Measurements from ENCODE around the gene AGPAT2. TPM values are rescaled to one million over a fixed set of nuclear protein-coding genes. Genes with fewer than 3 reads are reported as not detected.

The AGPAT2 gene
- total RNA-seq, 2 donors from 2014 or later, result 33.4 to 39.8 TPM

DNA sequence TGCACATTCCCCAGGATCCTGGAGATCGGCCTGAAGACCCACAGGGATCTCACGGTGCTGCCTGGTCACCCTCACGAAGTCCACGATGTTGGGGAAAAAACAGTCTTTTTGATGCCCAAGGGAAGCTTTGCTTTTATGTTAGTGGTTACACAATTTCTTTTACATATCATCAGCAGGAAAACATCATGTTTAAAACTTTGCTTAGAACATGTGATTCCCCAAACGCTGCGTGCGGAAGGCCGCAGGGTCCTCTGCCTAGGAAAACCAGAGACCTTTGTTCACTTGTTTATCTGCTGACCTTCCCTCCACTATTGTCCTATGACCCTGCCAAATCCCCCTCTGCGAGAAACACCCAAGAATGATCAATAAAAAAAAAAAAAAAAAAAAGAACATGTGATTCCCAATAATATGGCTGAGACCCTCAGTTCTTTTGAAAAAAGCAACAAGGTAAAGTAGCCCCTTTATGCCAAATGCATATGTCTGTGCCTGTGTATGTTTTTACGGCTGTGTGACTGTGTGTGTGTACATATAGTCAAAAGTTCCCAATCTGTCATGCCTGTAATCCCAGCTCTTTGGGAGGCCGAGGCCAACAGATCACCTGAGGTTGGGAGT is 11.5 kb upstream of the AGPAT2 start:
- TF ChIP-seq, protein P1, sequence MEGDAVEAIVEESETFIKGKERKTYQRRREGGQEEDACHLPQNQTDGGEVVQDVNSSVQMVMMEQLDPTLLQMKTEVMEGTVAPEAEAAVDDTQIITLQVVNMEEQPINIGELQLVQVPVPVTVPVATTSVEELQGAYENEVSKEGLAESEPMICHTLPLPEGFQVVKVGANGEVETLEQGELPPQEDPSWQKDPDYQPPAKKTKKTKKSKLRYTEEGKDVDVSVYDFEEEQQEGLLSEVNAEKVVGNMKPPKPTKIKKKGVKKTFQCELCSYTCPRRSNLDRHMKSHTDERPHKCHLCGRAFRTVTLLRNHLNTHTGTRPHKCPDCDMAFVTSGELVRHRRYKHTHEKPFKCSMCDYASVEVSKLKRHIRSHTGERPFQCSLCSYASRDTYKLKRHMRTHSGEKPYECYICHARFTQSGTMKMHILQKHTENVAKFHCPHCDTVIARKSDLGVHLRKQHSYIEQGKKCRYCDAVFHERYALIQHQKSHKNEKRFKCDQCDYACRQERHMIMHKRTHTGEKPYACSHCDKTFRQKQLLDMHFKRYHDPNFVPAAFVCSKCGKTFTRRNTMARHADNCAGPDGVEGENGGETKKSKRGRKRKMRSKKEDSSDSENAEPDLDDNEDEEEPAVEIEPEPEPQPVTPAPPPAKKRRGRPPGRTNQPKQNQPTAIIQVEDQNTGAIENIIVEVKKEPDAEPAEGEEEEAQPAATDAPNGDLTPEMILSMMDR (conservative IDR thresholded peaks at IDR 0.05), result no peak
- H3K4me3 Mint-ChIP-seq, result no peak overlapping the region
- WGBS, 2 experiments (ENCODE audit: insufficient coverage in 1 of 2, insufficient read length in 1 of 2), result 96% methylated on average over 5 to 10 of the region's 11 CpGs

DNA sequence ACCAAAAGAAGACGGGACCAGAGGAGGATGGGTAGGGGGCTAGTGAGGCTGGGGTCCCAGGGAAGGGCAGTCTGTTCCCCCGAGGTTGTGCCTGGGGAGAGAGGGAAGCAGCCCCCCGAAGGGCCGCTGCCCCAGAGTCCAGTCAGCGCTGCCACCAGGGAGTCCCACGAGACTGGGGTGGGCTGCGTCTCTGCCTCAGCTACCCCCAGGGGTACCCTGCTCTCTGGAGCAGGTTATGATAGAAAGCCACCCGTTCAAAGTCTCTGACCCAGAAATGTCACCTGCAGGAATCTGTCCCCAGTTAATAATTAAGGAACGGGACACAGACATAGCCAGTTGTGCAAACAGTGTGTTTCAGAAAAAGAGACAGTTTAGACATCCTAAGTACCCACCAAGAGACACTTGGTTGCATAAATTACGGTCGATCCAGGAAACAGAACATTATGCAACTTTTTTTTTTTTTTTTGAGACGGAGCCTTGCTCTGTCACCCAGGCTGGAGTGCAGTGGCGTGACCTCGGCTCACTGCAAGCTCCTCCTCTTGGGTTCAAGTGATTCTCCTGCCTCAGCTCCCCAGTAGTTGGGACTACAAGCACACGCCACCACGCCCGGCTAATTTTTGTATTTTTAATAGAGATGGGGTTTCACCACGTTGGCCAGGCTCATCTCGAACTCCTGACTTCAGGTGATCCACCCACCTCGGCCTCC is 10.7 kb upstream of the AGPAT2 start:
- no peaks in the 10 kb centered on the region for H3K27me3 Mint-ChIP-seq (ENCODE audit: insufficient read depth)
- WGBS, 2 experiments (ENCODE audit: insufficient coverage in 1 of 2, insufficient read length in 1 of 2), result 82 to 94% methylated on average over 16 to 20 of the region's 20 CpGs
- peaks cover 9% of the 10 kb centered on the region for H3K4me1 Mint-ChIP-seq
- Histone ChIP-seq H3K9ac (ENCODE audit: extremely low read depth, low read length, poor library complexity, severe bottlenecking) (no peak overlapping the region), H3K27ac (ENCODE audit: low read depth, low read length) (no peak overlapping the region), H3K36me3 (ENCODE audit: control insufficient read depth, insufficient read depth, low read length) (no peaks in the 10 kb centered on the region), H3K27me3 (ENCODE audit: control insufficient read depth, insufficient read depth, low read length, poor library complexity, severe bottlenecking) (peaks cover 6% of the 10 kb centered on the region), H3K4me1 (ENCODE audit: control insufficient read depth, insufficient read depth, low read length) (no peaks in the 10 kb centered on the region), H3K4me3 (ENCODE audit: low read length) (no peak overlapping the region), H3K9me3 (ENCODE audit: control insufficient read depth, low read length) (no peaks in the 10 kb centered on the region)
- H3K9me3 Mint-ChIP-seq, result no peaks in the 10 kb centered on the region
- no peak overlapping the region for H3K4me3 Mint-ChIP-seq
- no peak for DNase-seq
- no peak overlapping the region for H3K27ac Mint-ChIP-seq
- TF ChIP-seq, protein P1 (conservative IDR thresholded peaks at IDR 0.05), result no peak
- no peaks in the 10 kb centered on the region for H3K36me3 Mint-ChIP-seq (ENCODE audit: low read depth)

More for the DNA sequence above, 11.5 kb upstream of the AGPAT2 start:
- Histone ChIP-seq H3K36me3 (ENCODE audit: control insufficient read depth, insufficient read depth, low read length) (no peaks in the 10 kb centered on the region), H3K4me3 (ENCODE audit: low read length) (no peak overlapping the region), H3K27ac (ENCODE audit: low read depth, low read length) (no peak overlapping the region), H3K9me3 (ENCODE audit: control insufficient read depth, low read length) (no peaks in the 10 kb centered on the region), H3K27me3 (ENCODE audit: control insufficient read depth, insufficient read depth, low read length, poor library complexity, severe bottlenecking) (peaks cover 6% of the 10 kb centered on the region), H3K4me1 (ENCODE audit: control insufficient read depth, insufficient read depth, low read length) (no peaks in the 10 kb centered on the region), H3K9ac (ENCODE audit: extremely low read depth, low read length, poor library complexity, severe bottlenecking) (no peak overlapping the region)
- DNase-seq, result no peak
- H3K4me1 Mint-ChIP-seq, result peaks cover 9% of the 10 kb centered on the region
- H3K27me3 Mint-ChIP-seq (ENCODE audit: insufficient read depth), result no peaks in the 10 kb centered on the region
- no peak overlapping the region for H3K27ac Mint-ChIP-seq
- H3K9me3 Mint-ChIP-seq, result no peaks in the 10 kb centered on the region
- H3K36me3 Mint-ChIP-seq (ENCODE audit: low read depth), result no peaks in the 10 kb centered on the region

DNA sequence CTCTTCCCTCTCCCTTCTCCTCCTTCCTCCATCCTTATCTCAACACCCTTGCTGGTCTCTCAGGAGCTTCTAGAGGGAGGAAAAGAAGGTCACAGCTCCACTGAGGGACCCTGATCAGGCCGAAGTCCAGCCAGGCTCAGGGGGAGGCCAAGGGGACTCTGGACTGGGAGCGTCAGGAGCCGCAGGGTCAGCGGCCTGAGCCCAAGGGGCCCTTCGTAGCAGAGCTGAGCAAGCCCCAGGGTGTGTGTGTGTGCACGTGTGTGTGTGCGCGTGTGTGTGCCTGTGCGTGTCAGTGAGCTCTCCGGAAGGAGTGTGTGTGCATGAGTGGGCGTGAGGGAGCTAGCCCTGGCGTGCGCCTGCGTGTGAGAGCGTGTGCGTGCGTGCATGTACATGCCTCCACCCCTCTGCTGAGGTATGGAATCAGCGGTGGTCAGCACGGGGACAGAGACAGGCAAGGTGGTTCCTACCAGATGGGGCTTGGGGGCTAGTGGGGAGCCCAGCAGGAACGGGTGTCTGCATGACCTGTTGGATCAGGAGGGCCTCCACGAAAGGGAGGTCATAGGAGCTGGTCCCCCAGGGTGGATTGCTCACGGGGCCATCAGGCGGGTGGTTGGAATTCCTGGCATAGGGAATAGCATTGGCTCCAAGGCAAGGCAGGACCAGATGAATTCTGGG is 10.0 kb upstream of the AGPAT2 start:
- no peak overlapping the region for H3K4me3 ChIP-seq (ENCODE audit: low read length)
- no peaks in the 10 kb centered on the region for H3K9me3 ChIP-seq (ENCODE audit: control insufficient read depth, low read length)
- H3K4me1 ChIP-seq (ENCODE audit: control insufficient read depth, insufficient read depth, low read length), result no peaks in the 10 kb centered on the region
- no peak overlapping the region for H3K27ac ChIP-seq (ENCODE audit: low read depth, low read length)
- Mint-ChIP-seq H3K4me1 (peaks cover 9% of the 10 kb centered on the region), H3K9me3 (no peaks in the 10 kb centered on the region), H3K4me3 (no peak overlapping the region), H3K36me3 (ENCODE audit: low read depth) (no peaks in the 10 kb centered on the region), H3K27me3 (ENCODE audit: insufficient read depth) (no peaks in the 10 kb centered on the region), H3K27ac (peak overlapping the region; percentile 23)
- TF ChIP-seq, protein P1 (conservative IDR thresholded peaks at IDR 0.05), result no peak
- H3K9ac ChIP-seq (ENCODE audit: extremely low read depth, low read length, poor library complexity, severe bottlenecking), result no peak overlapping the region
- DNase-seq, result no peak
- no peaks in the 10 kb centered on the region for H3K36me3 ChIP-seq (ENCODE audit: control insufficient read depth, insufficient read depth, low read length)
- peaks cover 6% of the 10 kb centered on the region for H3K27me3 ChIP-seq (ENCODE audit: control insufficient read depth, insufficient read depth, low read length, poor library complexity, severe bottlenecking)
- 90 to 91% methylated on average over 15 to 23 of the region's 23 CpGs for WGBS, 2 experiments (ENCODE audit: insufficient coverage in 1 of 2, insufficient read length in 1 of 2)

Measured in endodermal cell (in vitro differentiated cells).